ENCODE data around the gene PPARG.

PPARG gene

DNA sequence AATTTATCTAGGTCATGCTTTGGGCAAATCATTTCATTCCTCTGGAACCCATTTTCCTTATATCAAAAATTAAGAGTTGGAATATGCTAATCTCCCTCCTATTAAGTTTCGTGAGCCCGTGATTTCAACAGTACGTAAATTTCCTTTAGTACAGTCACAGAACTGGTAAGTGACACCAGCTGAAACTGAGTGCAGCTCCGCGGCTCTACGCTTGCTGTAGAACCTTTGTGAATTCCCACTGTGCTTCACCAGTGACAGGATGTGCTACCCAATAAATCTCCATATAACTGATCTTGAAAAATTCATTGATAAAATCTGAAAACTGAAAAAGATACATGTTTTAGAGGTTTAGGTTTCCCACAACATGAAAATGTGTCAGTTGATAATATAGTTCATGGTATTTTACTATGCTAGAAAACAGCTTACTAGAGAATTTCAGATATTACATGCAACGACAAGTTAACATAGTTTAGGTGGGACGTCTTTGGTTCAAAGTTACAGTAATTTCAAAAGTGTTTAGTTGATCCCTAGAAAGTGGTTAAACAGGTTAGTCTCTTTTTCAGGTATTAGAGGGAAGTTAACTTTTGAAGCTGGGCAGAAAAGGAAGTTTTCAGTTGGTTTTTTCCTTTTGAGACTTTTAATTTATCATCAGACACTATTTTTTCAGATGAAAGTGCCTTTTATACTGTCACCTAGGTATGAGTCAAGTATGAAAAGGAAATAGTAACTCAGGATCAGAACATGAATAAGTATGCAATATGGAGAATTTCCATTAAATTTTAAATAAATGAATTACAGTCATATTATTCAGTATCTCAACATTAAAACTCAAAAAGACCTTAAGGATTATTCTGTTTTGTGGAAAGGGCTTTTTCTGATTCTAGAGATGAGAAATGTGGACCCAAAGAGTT lies 57.0 kb downstream of the PPARG start:
- DNase-seq: no peak

- DNase-seq: no peak
Observed at GRCh38 chr3:12347301-12347700, 58.4 kb downstream of the PPARG start.

- no peak for DNase-seq
Observed at GRCh38 chr3:12349895-12350811, 61.3 kb downstream of the PPARG start.

GRCh38 chr3:12351145-12351544 lies 62.3 kb downstream of the PPARG start:
- DNase-seq: no peak

DNA sequence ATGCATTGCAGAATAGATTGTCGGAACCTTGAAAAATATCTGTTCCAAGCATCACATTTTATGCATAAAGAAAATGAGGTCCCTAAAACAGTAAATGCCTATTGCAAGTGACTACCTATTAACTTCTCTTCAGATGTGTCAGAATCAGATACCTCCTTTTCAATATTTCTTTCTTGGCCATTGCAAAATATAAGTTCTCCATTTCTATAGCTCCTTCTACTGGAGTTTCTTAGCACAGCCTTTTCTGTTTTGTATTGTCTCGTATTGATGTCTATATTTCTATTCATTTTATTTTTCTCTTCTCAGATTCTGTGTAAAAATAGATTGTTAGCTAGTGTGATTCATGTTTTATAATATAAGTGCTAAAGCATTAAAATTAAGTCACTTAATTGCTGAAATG lies 63.4 kb downstream of the PPARG start:
- DNase-seq: no peak

- no peak for DNase-seq
Observed at GRCh38 chr3:12352755-12353154, 63.9 kb downstream of the PPARG start.

- no peak for DNase-seq
Observed at GRCh38 chr3:12353796-12354525, 65.1 kb downstream of the PPARG start.

- no peak for DNase-seq
Observed at GRCh38 chr3:12356175-12356574, 67.3 kb downstream of the PPARG start.

DNA sequence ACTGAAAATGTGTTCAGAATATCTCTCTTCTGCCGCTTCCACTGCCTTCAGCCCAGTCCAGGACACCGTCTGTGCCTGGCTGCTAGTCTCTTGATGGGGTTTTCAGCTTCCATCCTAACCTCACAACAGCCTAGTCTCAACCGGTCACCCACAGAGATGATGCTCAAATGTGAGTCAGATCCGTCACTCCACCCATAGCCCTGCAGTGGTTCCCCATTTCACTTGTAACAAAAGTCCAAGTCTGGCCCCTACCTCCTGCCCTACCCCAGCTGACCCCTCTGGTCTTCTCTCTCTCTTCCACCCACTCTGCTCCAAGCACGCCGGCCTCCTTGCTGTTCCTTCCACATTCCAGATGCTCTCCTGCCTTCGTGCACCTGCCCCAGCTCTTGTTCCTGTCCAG lies 68.1 kb downstream of the PPARG start:
- no peak for DNase-seq

GRCh38 chr3:12357456-12357855 lies 68.6 kb downstream of the PPARG start:
- no peak for DNase-seq

DNA sequence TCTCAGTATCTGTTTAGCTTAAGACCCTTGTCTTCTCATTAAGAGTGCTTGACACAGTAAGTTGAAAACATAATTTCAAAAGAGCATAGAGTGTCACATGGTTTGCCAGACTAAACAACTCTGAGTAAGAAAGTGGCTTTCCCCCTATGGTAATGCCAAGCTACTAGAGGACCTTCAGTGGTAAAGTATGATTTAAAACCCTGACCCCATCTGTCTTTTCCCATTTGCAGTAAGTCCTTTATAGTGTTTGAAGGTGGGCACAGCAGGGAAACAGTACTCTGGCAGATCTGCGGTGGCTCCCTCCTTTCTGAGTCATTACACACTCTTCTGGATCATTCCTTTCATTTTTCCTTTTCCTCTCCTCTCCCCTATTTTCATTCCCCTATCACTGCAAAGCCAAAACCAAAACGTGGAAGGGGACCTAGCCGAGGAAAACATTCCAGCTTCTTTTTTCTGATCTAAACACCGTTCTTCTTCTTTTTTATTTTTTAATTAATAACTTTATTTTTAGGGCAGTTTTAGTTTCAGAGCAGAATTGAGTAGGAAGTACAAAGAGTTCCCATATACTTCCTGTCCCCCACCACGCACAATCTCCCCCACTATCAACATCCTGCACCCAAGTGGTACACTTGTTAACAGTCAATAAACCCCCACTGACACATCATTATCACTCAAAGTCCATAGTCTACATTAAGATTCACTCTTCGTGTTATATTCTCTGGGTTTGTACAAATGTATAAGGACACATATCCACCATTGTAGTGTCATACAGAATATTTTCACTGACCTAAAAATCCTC lies 74.7 kb downstream of the PPARG start:
- DNase-seq: no peak

DNA sequence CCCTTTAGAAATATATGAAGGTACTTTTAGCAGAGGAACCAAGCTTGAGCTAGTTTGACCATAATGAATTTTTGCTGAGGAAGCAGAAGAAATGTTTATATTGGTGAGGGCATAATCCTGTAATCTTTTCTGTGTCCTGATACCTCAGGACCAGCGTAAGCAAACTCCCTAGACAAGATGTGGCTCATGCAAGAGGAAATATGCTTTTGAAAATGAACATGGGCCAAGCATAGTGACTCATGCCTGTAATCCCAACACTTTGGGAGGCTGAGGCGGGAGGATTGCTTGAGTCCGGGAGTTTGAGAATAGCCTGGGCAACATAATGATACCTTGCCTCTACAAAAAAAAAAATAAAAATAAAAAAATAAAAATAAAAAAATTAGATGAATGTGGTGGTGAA lies 78.5 kb downstream of the PPARG start:
- DNase-seq: no peak

DNA sequence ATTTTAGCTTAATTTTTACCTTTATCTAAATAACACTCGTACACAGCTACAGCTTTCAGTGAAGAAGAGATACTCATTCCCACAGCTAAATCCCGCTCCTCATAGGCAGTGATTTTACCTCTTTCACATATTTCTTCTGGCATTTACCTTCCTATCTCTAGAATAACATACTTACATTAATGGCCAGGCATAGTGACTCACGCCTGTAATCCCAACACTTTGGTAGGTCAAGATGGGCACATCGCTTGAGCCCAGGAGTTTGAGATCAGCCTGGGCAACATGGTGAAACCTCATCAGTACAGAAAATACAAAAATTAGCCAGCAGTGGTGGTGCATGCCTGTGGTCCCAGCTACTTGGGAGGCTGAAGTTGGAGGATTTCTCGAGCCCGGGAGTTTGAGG lies 80.2 kb downstream of the PPARG start:
- no peak for DNase-seq

GRCh38 chr3:12369598-12369997 lies 80.7 kb downstream of the PPARG start:
- DNase-seq: no peak

GRCh38 chr3:12370758-12371157 lies 81.9 kb downstream of the PPARG start:
- DNase-seq: no peak

DNA sequence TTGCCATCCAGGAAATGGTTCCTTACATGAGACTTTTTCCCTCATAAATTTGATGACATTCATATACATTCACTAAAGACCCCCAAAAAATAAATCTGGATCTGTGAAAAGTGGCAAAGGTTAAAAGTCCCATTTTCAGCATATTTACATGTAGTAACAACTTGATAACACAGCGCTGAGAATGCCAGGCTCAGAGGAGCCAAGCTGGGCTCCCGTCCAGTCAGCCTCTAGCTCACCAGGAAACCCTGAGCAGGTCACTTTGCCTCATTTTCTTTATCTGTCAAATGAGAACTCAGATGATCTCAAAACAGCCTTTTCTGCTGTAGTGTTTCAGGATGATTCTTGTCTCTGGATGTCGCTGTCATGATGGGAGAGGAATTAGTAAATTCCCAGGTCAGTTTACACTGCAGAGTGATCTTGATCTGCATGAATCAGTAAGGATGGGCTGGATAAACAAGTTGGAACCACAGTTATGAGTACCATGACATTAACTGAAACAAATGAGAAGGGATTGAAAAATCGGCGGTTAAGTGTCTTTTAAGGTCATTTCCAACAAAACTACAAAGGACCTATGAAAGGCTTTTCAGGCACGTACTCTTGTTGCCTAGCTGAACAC lies 82.8 kb downstream of the PPARG start:
- no peak for DNase-seq

GRCh38 chr3:12372741-12373280 lies 83.9 kb downstream of the PPARG start:
- DNase-seq: no peak

- no peak for DNase-seq
Observed at GRCh38 chr3:12375572-12375971, 86.7 kb downstream of the PPARG start.

- DNase-seq: no peak
Observed at GRCh38 chr3:12379640-12380429, 91.0 kb downstream of the PPARG start.

DNA sequence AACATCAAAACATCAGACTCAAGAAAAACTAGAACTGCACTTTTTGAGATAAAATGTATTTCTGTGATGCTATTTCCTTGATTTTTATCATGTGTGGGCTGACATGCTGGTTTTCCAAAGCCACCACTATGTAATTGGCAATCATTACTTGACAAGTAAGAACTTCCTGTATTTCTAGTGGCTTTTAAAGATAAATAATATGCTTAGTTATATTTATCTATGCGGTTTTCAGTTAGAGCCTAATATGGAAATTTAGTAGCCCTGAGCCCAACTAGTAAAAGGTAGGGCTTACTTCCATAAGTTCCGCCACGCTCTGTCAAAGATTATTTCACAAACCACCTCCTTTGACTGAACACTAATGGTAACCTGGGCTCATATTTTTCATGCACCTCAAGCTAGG lies 91.6 kb downstream of the PPARG start:
- DNase-seq: no peak

DNA sequence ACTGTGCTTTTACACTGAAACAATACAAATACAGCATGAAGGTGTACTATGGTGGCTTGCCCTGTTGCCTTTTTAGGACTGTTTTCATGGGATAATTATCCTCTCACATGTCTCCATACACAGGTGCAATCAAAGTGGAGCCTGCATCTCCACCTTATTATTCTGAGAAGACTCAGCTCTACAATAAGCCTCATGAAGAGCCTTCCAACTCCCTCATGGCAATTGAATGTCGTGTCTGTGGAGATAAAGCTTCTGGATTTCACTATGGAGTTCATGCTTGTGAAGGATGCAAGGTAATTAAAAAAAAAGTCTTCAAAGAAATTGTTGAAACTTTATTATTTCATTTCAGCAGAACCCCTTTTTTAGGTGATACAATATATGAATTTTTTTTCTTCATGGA lies 92.3 kb downstream of the PPARG start:
- no peak for DNase-seq

Data from activated gamma-delta T cell treated with Interleukin-2 at 50 U/mL for 16 hours (primary cell).